OCI-LY1 (cell line): ENCODE data around the gene NEU3.
"Not testable (repeated sequence)": the region's sequence is repeated elsewhere in the genome, so short reads cannot be mapped to it uniquely, and the experiment has no call there.

Experiments
- H2AFZ ChIP-seq: fragments of 200-600 bp; sonication (generic), shearing (Covaris generic); 2 replicates; pipeline ENCODE4 v1.6.0; 2014; ENCODE audit warnings: antibody characterized with exemption, mild to moderate bottlenecking, low read length
- H3F3A ChIP-seq: fragments of 200-600 bp; sonication (generic), shearing (Covaris generic); 2 replicates; pipeline ENCODE4 v1.6.0; 2014; ENCODE audit warnings: mild to moderate bottlenecking, antibody characterized with exemption, low read length, moderate library complexity; ENCODE audit not compliant: insufficient read depth
- H3K27ac ChIP-seq: fragments of 200-600 bp; sonication (generic); 2 replicates; pipeline ENCODE4 v1.5.1; 2014; ENCODE audit warnings: low read length, mixed run types, mild to moderate bottlenecking, low read depth; ENCODE audit not compliant: poor library complexity, severe bottlenecking
- H3K27me3 ChIP-seq: fragments of 200-600 bp; sonication (generic); 2 replicates; pipeline ENCODE4 v1.6.0; 2014; ENCODE audit warnings: antibody characterized with exemption, mild to moderate bottlenecking, low read length, moderate library complexity; ENCODE audit not compliant: insufficient read depth
- H3K36me3 ChIP-seq: fragments of 200-600 bp; sonication (generic); 2 replicates; pipeline ENCODE4 v1.6.1; 2014; ENCODE audit warnings: mild to moderate bottlenecking, antibody characterized with exemption, low read length, moderate library complexity, mixed read lengths; ENCODE audit not compliant: insufficient read depth
- H3K4me1 ChIP-seq: fragments of 200-600 bp; sonication (generic); 2 replicates; pipeline ENCODE4 v1.5.1; 2014; ENCODE audit warnings: mild to moderate bottlenecking, low read length, moderate library complexity; ENCODE audit not compliant: insufficient read depth, severe bottlenecking
- H3K4me2 ChIP-seq: fragments of 200-600 bp; sonication (generic), shearing (Covaris generic); 2 replicates; pipeline ENCODE4 v1.6.1; 2014; ENCODE audit warnings: low read length
- H3K4me3 ChIP-seq: fragments of 200-600 bp; sonication (generic); 2 replicates; pipeline ENCODE4 v1.5.1; 2014; ENCODE audit warnings: low read length, low read depth, mild to moderate bottlenecking, mixed read lengths; ENCODE audit not compliant: poor library complexity, severe bottlenecking
- H3K79me2 ChIP-seq: fragments of 200-600 bp; shearing (Covaris generic); 2 replicates; pipeline ENCODE4 v1.6.1; 2016; ENCODE audit warnings: mixed run types, low read length, mixed read lengths; ENCODE audit not compliant: insufficient read depth
- H3K9ac ChIP-seq: fragments of 200-600 bp; sonication (generic), shearing (Covaris generic); 2 replicates; pipeline ENCODE4 v1.6.1; 2014; ENCODE audit warnings: mild to moderate bottlenecking, low read length, mixed read lengths
- H3K9me2 ChIP-seq: fragments of 200-600 bp; sonication (generic), shearing (Covaris generic); 2 replicates; pipeline ENCODE4 v1.6.1; 2014; ENCODE audit warnings: low read depth, mild to moderate bottlenecking, low read length, mixed read lengths
- H3K9me3 ChIP-seq: fragments of 200-600 bp; shearing (Covaris generic); 2 replicates; pipeline ENCODE4 v1.6.1; 2014; ENCODE audit warnings: low read length, mixed read lengths
- H4K20me1 ChIP-seq: fragments of 200-600 bp; sonication (generic), shearing (Covaris generic); 2 replicates; pipeline ENCODE4 v1.6.0; 2016; ENCODE audit warnings: mild to moderate bottlenecking, low read length; ENCODE audit not compliant: insufficient read depth
- EZH2 ChIP-seq: fragments of 200-600 bp; sonication (generic), shearing (Covaris generic); IDR thresholded peaks from 2 replicates; pipeline ENCODE4 v1.8.0; 2017; ENCODE audit warnings: borderline replicate concordance, mixed run types, mild to moderate bottlenecking, antibody characterized with exemption, low read length, moderate library complexity, mixed read lengths
- TF ChIP-seq, protein P1 (sequence below): fragments of 200-600 bp; sonication (generic), shearing (Covaris generic); IDR thresholded peaks from 2 replicates; pipeline ENCODE4 v1.5.1; 2017; ENCODE audit warnings: mild to moderate bottlenecking, antibody characterized with exemption, low read length, moderate library complexity, mixed read lengths

Gene NEU3

DNA sequence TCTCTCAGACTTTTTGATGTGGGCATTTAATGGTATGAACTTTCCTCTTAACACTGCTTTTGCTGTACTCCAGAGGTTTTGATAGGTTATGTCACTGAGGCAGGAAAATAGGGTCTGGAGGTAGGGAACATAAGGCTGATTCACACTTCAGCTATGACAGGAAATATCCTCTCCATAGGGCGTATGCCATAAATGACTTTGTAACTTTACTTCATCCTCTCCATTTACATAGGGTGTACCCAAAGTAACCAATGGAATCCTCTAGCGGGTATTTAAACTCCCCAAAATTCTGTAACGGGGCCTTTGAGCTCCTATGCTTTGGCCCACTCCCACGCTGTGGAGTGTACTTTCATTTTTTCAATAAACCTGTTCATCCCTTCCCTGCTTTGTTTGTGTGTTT, 58.5 kb downstream of the NEU3 start:
- no peak overlapping the region for H3K27ac ChIP-seq
- peaks cover 1% of the 10 kb centered on the region; the same call in 1 of the 2 replicates for H3K9me3 ChIP-seq
- H3K9me2 ChIP-seq, result no peaks in the 10 kb centered on the region
- H3K4me1 ChIP-seq, result peaks cover 20% of the 10 kb centered on the region
- H3K79me2 ChIP-seq, result no peaks in the 10 kb centered on the region
- no peaks in the 10 kb centered on the region for H4K20me1 ChIP-seq
- no peaks in the 10 kb centered on the region for H3K27me3 ChIP-seq
- no peaks in the 10 kb centered on the region for H3F3A ChIP-seq
- no peak overlapping the region for H2AFZ ChIP-seq
- H3K9ac ChIP-seq, result no peak overlapping the region
- H3K36me3 ChIP-seq, result no peaks in the 10 kb centered on the region; the same call in 1 of the 2 replicates
- no peak overlapping the region for H3K4me2 ChIP-seq
- H3K4me3 ChIP-seq, result no peak overlapping the region
- TF ChIP-seq, protein P1, sequence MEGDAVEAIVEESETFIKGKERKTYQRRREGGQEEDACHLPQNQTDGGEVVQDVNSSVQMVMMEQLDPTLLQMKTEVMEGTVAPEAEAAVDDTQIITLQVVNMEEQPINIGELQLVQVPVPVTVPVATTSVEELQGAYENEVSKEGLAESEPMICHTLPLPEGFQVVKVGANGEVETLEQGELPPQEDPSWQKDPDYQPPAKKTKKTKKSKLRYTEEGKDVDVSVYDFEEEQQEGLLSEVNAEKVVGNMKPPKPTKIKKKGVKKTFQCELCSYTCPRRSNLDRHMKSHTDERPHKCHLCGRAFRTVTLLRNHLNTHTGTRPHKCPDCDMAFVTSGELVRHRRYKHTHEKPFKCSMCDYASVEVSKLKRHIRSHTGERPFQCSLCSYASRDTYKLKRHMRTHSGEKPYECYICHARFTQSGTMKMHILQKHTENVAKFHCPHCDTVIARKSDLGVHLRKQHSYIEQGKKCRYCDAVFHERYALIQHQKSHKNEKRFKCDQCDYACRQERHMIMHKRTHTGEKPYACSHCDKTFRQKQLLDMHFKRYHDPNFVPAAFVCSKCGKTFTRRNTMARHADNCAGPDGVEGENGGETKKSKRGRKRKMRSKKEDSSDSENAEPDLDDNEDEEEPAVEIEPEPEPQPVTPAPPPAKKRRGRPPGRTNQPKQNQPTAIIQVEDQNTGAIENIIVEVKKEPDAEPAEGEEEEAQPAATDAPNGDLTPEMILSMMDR, result no peak
- TF ChIP-seq EZH2, result no peak

DNA sequence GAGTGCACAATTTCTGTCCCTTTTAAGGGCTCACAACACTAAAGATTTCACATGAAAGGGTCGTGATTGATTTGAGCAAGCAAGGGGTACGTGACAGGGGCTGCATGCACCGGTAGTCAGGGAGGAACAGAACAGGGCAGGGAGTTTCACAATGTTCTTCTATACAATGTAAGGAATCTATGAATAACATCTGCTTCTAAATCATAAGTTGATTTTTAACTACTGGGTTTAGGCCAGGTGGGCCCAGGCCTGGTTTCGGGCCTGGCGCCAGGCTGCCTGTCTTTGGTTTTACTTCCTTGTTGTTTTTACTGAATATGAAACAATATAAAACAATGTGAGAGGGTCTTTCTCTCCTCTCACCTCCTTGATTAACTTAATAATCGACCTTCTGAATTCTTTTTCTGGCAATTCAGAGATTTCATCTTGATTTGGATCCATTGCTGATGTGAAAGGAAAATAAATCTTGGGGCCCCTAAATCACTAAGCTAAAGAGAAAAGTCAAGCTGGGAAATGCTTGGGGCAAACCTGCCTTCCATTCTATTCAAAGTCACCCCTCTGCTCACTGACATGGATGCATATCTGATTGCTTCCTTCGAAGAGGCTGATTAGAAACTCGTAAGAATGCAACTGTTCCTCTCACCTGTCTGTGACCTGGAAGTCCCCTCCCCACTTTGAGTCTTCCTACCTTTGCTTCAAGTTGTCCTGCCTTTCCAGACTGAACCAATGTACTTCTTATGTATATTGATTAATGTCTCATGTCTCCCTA, 61.0 kb downstream of the NEU3 start:
- Histone ChIP-seq H3K4me2 (peak overlapping the region; percentile 31; the same call in 1 of the 2 replicates), H2AFZ (peak overlapping the region; percentile 75; the same call in 1 of the 2 replicates), H3K9ac (peak overlapping the region; percentile 39; the same call in 1 of the 2 replicates), H3K27ac (peak overlapping the region; percentile 82), H3K4me1 (peaks cover 20% of the 10 kb centered on the region)
- H3K79me2 ChIP-seq, H4K20me1 ChIP-seq, H3K4me3 ChIP-seq, H3F3A ChIP-seq, H3K9me3 ChIP-seq, H3K36me3 ChIP-seq, H3K9me2 ChIP-seq, H3K27me3 ChIP-seq: not testable (repeated sequence)

DNA sequence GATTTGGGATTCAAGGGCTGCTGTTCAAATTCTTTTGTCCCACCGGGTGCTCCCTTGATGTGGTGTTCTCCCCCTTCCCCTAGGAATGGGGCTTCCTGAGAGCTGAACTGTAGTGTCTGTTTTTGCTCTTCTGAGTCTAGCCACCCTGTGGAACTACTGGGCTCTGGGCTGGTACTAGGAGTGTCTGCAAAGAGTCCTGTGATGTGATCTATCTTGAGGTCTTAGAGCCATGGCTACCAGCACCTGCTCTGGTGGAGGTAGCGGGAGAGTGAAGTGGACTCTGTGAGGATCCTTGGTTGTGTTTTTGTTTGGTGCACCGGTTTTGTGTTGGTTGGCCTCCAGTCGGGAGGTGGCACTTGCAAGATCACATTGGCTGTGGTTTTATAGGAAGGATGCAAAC, 61.8 kb downstream of the NEU3 start:
- H3K27me3 ChIP-seq, result no peaks in the 10 kb centered on the region
- H3K4me3 ChIP-seq, result no peak overlapping the region
- no peak overlapping the region for H3K9ac ChIP-seq
- no peaks in the 10 kb centered on the region for H3F3A ChIP-seq
- no peaks in the 10 kb centered on the region for H4K20me1 ChIP-seq
- peaks cover 6% of the 10 kb centered on the region; the same call in 1 of the 2 replicates for H3K9me3 ChIP-seq
- H3K4me1 ChIP-seq, result peaks cover 20% of the 10 kb centered on the region
- TF ChIP-seq, protein P1, result no peak
- TF ChIP-seq EZH2, result no peak
- H3K4me2 ChIP-seq, result no peak overlapping the region
- H3K9me2 ChIP-seq, result no peaks in the 10 kb centered on the region
- H2AFZ ChIP-seq, result no peak overlapping the region
- no peaks in the 10 kb centered on the region for H3K79me2 ChIP-seq
- H3K36me3 ChIP-seq, result no peaks in the 10 kb centered on the region; the same call in 1 of the 2 replicates
- peak overlapping the region; percentile 82 for H3K27ac ChIP-seq
